Stimulated activated CD8-positive, alpha-beta memory T cell treated with anti-CD3 and anti-CD28 coated beads, Interleukin-4, amount 100 ng/mL, for 48 hours (primary cell): ENCODE measurements around the gene CACNA2D3.

Experiments
- DNase-seq: peaks from one replicate; pipeline ENCODE4 v3.0.0-alpha.2; 2020

Gene CACNA2D3

DNA sequence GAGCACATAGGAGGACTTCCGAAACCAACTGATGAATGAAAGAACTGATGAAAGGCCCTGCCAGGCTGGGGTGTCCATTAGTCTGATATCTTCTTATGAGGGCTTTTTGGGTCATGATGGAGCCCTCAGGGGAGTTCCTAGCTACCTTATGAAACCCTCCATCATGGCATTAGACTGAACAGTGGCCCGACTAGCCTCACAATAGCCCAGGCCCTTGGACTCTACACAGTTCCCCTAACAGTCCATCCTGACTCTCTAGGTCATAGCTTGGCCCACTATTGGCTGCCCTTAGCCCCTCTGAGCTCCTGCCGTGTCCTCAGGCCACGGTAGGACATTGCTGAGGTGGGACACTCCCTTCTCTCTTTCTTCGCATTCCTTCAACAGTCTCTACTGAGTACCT, 365.9 kb downstream of the CACNA2D3 start:
- no peak for DNase-seq

DNA sequence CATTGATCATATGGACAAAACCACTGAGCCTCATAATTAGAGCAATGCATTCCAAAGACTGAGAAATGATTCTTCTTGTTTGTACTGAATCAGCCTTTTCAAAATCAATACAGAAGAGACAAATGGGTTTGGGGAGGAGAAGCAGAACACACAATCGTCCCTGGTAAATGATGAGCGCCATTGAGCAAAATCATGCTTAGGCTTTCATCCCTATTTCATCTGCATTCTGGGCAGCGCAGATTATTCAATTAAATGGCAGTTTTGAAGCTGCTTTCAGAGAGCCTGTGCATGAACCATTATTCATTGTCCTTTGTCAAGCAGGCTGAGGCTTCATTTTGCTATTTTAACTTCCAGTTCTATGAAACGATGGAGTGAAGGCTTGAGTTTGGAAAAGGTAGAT, 371.9 kb downstream of the CACNA2D3 start:
- DNase-seq = no peak

DNA sequence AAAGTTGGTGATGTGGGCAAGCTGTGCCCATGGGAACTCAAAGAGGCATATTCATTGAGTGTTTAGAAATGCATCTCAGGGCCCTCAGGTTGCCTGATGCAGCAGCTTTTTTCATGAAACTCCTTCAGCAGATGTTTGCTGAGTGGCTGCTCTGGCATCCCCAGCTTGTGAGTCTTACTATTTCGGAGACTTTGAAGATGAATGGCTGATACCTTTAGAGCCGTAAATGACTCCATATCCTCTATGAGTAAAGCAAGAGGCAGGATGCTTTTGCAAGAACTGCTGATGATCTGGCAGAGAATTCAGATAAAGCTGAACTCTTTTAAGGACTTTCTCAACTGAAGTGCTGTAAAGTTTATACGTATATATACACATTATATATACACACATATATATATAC, 384.3 kb downstream of the CACNA2D3 start:
- DNase-seq = no peak

DNA sequence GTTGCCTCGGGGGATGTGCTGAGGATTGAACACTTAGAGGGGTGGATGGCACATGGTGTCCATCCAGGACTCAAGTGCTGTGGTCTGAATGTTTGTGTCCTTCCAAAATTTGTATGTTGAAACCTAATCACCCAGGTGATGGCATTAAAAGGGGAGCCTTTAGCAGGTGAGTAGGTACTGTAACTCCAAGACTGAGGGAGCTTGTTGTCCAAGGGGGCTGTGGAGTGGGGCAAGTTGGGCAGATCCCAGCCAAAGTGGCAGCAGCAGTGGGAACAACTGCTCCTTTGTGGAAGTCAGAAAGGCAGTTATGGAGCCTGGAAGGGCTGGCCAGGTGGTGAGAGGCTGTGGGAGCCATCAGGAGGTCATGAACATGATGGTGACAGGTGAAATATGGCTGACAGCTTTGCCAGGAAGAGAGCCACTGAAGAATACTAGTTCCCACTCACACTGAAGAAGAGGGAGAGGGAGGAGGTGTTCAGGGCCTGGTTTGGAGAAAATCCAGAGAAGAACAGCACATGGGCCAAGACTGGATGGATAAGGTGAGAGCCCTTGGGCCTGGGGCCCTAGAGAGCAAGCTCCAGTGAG, 385.6 kb downstream of the CACNA2D3 start:
- no peak for DNase-seq

DNA sequence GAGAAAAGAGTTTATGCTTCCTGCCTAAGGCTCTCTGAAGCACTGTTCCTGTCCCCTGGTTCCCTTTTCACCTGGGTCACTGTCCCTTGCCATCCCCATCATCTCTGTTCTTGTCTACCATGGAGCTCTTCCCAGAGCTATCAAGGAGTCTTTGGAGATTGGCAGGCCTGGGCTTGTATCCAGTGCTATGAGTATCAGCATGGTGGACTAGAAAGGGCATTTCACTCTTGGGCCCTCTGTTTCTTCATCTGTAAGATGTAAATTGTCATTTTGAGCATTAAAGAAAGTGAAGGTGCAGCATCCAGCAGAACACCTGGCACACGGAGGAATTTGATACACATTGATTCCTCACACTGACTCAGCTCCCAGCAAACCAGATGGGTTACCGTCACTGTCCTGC, 388.2 kb downstream of the CACNA2D3 start:
- no peak for DNase-seq

DNA sequence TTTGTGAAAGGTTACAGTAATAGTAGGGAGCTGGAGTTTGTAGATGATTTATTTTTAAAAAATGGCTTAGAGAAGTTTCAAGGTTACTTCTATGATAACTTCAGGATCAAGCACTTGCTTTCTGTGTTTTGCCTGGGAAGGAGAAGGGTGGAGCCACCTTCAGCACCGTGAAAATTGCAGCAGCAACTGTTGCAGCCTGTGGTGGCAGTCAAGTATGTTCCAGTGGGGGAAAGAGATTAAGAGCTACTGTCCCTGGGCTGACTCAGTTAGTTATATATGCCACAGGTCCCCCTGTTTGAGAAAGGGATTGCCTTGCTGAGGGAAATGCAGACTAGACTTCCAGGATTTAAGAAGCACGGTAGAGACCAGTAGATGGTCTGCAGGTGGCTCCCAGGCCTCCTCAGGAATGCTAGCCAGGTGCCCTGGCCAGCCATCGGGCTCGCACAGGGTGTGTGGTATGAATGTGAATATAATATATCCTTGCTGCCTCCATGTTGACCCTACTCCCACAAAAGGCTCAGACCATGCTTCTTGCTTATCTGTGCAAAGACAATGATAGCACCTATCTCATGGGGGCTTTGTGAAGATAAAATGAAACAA, 389.5 kb downstream of the CACNA2D3 start:
- DNase-seq = no peak

DNA sequence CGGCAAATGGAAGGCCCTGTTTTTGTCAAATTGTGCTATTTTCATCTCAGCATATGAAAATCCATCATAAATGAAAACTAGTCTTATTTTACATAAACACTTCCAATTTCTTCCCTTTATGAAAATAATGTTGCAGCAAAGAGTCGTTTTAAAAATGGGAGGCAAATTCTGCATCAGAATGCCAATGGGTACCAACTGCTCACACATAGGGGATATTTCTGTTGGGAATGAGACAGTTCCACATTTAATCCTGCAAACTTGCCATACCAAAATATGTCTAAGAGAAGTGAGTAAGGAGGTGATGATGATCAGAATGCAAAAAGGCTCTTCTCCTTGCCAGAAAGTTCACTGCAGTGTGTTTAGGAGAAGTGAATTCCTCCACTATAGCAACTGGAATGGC, 391.7 kb downstream of the CACNA2D3 start:
- DNase-seq = no peak

DNA sequence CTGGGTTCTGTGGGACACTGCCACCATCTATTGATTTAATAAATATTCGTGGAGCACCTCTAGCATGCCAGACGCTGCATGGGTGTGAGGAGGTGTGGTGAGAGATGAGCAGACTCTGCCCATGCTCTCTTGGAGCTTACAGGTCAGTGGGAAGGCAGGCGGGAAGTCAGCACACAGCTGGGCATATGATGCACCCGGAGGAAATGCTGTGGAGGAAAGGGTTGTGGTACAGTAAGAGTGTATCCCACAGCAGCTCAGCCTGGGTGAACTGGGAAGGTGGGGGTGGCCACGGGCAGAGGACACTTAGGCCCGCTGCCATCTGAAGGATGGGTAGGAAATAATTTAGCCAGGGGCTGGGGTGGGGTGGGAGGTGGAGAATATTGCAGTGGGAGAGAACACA, 392.1 kb downstream of the CACNA2D3 start:
- DNase-seq = no peak

DNA sequence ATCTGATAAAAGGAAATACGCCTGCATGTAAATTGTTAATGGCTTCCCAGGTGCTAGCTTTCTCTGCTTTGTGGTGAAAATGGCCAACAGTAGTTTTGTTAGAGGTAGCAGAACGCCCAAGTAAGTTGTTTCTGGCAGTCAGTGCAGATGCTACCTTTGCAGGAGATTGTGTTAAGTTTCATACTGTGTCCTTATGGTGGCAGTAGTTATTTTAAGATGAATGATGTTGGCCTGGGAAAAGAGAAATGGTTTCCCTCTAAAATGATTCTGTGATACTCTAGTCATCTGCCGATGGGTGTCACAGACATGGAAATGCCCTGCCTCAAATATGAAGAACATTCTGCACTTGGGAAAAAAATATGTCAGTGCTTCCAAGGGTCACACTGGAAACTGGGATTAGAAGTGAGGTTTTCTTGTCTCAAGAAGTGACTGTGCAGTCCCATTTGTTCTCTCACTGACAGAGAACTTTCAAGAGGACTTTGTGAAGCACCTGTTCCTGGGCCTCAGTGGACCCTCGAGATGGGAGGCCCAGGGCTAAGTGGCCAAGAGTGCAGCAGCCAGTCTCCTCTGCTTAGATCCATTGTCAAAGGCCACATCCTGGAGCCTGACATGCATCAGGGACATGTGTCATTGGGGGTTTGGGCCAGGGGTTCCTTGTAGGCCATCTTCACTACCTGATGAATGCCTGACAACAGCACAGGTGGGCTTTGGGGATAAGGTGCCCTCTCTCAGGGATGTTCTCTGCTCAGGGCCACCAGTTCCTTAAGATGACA, 393.3 kb downstream of the CACNA2D3 start:
- DNase-seq = no peak

DNA sequence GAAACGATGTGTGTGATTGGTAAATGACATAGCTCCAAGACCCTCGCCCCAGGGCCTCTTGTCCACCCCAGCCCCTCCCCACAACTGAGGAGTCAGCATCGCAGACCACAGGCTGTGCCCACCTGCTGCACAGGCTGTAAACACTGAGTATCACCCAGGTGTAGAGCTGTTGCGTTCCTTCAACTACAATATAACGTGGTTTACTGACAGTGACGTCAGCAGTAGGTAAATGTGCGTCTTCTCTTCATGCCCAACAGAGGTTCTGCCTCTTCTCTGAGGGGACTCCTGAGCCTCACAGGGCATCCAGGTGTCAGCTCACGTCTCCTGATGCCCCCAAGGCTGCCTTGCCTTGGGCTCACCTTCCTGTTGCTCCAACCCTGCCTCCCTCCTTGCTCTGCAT, 395.1 kb downstream of the CACNA2D3 start:
- DNase-seq = no peak

DNA sequence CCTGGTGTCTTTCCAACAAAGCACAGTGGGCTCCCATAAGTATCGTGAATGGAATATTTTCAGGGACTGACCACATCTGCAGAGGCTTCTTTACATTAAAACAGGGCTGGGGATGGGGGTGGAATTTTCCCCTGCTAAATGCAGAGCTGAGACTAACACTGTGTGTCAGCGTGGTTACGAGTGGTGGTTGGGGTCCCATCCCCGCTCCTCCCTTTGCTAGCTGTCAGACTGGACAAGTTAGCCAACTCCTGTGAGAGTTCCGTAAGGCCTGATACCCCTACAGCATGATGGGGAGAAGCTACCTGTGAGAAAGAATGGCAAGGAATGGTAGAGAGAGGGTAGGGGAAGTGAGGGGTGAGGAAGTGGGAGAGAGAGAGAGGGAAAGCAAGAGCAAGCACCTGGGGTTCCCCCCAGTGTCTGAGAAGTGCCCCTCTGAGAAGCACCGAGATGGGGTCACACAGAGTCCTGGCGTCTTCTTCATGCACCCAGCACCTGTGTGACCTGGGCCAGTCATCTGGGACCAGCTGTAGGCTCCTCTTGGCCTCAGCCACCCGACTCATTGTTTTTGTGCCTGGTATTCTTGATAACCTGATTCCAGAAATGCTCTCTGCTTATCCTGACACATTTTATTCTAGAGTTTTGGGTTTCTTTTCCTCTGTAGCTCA, 395.8 kb downstream of the CACNA2D3 start:
- no peak for DNase-seq

DNA sequence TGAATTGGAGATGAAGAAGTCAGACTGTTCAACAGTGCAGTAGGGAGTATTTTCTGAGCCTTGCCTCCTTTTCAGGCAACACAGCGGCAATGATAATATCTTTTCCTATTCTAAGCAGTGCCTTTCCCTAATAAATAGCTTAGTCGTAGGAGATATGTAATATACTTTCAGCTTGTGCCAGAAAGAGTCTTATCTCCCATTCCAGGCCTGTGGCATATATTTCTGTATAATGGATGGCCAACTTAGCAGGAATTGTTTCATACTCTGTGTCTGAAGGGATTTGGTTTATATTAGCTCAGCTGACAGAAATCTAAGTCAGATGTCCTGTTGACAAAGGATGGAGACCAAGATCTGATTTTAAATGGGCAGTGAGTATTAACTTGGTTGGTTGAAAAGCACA, 397.1 kb downstream of the CACNA2D3 start:
- DNase-seq = no peak

DNA sequence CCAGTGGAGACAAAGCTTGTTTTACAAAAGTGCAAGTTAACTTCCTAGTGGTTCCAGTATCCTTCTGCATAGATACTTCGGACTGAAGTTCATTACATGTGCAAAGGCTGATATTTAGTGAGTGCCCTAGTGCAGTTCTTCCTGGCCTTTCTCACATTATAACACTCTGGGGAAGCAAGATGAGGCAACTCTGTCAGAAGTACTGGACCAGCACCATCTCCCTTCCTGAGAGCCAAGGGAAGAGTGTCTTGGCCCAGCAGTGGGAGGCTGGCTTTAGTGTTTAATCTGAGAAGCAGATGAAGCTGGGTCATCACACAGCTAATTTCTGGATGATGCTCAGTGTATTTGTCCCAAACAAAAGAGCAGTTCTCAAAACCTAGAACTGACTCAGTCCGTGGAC, 397.7 kb downstream of the CACNA2D3 start:
- DNase-seq = no peak

DNA sequence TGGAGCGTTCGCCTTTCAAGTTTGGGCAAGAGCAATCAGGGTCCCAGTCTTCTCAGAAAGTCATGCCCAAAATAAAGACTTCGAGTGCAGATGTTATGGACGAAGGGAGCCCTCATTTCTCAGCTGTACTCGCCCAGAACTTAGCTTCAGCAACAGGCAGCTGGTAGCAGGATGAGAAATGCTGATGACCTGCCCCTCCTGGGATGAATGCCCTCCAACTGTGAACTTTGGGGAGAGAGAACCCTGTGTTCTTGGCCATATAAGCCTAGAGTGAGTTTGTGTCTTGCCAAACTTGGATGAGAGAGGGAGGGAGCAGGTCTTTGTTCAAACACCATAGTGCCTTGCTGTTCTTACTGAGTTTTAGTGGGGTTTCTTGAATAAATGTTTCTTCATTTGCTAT, 405.2 kb downstream of the CACNA2D3 start:
- DNase-seq = no peak

DNA sequence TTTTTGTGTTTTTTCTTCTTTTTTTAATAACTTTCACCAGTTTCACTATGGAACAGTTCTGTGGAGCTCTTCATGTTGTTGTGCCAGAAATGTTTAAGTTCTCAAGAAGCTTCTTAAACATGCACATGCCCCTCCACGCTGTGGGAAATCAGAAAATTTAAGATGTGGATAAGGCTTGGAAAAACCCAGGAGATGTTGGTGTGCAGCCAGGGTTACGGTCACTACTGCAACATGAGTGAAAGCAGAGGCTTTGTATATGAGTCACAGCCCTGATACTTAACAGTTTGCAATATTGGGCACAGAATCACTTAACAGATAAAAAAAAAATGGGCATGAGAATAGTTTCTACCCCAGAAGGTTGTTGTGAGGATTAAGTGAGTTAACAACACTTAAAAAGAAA, 405.6 kb downstream of the CACNA2D3 start:
- no peak for DNase-seq

DNA sequence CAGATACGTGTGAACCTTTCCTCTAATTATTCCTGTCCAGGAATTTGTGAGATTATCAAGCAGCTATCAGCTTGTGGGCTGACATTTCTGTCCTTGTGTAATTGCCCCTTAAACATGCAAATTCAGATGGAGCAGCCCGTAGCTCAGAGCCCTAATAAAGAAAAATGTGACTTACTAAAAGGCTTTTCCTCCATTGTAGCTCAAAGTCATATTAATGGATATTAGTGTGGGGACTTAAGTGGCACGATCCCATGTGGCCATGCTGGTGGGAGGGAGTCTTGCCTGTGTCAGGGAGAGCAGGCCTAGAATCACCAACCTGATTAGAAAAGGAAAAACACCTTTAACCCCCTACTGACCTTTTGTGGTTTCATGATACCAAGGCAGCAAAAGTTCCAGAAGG, 406.3 kb downstream of the CACNA2D3 start:
- no peak for DNase-seq

DNA sequence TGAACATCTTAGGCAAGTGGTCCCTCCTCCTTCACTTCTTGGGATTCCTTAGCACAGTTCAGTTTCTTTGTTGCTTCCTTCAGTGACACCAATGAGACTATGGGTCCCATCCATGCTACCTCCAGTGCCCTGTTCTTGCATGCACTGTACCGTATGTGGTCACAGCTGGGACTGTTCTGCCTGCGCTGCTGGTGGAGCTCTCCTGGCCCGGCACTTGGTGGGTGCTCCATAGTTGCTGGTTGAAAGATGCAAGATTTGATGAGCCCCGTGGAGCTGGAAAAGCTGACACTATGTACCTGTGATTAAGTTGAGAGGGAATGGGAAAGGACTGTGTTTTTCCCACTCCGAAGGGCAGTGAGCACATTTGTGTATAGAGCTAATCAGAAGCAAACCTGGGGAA, 407.7 kb downstream of the CACNA2D3 start:
- no peak for DNase-seq

DNA sequence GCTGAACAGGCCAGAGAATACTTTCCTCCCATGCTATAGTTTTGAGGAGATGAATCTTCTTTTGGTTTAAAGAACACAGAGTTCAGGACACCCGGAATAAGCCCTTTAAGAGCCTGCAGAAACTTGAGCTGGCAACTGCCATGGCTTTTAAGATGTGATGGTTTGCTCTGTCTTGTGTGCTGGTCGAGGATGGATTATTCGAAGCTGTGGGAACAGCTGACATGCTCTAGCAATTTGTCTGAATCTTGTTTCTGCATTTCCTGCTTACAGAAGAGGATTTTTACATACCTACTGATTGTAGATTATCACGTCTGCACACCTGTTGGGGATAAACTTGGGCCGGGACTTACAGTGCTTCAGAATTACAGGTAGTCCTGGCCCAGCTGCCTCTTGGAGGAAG, 408.6 kb downstream of the CACNA2D3 start:
- DNase-seq = no peak

DNA sequence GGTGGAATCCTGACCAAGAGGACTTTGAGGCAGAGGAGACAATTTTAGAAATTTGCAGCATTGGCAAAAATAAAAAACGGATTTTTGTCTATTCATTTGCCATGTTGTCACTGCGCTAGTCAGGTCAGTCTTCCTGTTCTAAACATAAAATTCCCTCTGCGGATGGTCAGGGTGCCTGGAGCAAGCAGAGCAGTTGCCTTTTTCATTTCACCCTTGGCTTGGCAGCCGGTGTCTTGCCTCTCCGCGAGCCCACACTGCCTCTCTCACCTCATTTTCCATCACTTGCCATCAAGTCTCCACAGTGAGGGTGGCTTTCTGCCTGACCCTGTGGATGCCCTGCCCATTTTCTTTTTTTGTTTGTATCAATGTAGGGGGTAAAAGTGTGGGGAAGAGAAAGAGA, 409.4 kb downstream of the CACNA2D3 start:
- no peak for DNase-seq

DNA sequence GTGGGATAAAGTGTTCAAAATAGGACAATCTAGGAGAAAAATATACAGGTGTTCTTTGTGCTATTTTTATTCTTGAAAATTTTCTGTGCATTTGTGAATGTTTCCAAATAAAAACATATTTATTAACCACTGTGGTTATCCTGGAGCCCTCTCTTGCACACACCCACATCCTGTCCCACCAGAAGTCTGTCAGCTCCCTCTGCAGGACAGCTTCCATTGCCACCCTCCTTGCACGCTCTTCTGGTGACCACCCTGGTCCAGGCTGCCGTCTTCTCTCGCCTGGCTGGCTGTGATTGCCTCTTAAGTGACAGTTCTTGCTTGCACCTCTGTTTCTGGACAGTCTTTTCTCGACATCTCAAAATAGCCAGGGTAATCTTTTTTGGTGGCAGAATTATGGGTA, 411.5 kb downstream of the CACNA2D3 start:
- DNase-seq = no peak

DNA sequence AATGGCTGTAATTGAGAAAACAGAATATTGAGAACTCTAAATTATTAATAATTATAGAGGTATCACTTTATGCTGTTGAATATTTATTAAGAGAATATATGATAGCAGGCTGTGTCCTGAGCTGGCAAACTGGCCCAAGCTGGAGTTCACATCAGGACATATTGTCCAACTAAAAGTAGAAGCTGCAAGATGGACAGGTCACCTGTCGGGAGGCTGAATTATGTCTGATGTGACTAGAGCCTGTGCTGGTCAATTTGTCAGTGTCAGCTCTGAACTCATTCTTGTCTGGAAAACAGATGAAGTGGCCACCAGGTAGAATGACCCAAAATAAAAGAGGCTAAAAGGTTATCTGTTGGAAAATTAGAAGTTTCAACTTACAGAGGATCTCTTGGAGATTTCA, 413.3 kb downstream of the CACNA2D3 start:
- no peak for DNase-seq

DNA sequence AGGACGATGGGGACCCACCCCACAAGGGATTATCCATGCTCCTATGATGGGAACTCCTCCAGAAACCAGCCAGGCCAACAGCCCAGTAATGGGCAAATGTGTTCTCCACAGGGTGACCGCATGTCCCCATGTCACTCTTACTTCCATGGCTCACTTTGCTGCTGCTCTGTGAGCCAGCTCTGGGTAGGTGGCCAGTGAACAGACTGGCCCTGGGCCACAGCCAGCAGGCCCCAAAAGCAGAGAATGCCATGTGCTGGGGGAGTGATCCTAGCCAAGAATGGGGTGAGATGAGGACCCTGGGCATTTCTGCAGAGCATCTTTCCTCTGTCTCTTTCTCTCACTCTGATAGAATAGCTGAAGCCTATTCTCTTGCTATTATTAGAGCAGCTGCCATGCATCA, 414.1 kb downstream of the CACNA2D3 start:
- no peak for DNase-seq

DNA sequence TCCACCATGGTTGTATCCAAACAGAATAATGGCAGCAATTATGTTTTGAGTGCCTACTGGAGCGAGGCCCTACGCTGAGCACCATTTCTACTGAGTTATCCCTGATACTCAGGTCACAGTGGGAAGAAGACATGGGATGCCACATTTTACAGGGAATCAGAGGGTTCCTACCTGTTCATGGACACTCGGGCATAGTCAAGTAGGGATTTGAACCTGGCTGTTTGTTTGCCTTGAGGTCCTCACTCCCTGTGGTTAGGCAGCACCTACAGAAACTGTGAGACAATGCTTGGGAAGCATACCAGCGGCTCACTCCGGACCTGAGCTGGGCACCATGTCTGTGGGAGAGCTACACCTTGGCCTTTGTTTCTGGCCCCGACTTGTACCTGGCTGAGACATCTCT, 415.2 kb downstream of the CACNA2D3 start:
- no peak for DNase-seq

DNA sequence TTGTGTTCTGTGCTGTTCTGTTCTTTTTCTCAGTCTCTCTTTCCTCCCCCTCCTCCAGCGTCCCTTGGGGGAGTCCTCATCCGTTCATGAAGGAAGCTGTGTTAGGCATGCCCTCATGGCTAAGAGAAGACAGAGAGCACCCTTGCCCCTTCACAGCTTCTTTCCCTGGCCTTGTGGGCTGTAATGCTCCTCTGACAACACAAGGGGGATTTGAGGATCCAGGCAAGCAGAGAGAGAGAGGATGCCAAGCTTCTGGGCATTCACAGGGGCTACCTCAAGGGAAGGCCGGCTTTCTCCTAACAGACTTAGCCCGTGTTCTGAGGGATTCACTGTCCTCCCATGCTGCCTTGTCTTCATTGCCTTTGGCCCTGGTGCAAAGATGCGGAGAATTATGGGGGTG, 416.0 kb downstream of the CACNA2D3 start:
- DNase-seq = no peak
